Right atrium auricular region (tissue), 2 donors: ENCODE data around the gene CD209. TPM values are rescaled to one million over a fixed set of nuclear protein-coding genes. Genes with fewer than 3 reads are reported as not detected.

Experiments used
- DNase-seq: peaks from one replicate; pipeline ENCODE4 v3.0.0-alpha.2; 2019; ENCODE audit warnings: low spot score
- H3K27ac ChIP-seq, 2 donors: fragments of 200-600 bp; sonication (generic); 1 replicate in 1 of 2; 2 replicates in 1 of 2; pipeline ENCODE4 v1.5.1; 2016 to 2019
- H3K27me3 ChIP-seq, 2 donors: fragments of 200-600 bp; sonication (generic); one replicate each; pipeline versions ENCODE4 v1.5.1 to v1.6.0; 2017 to 2019
- H3K36me3 ChIP-seq: fragments of 200-600 bp; sonication (generic); one replicate; pipeline ENCODE4 v1.5.1; 2016
- H3K4me1 ChIP-seq, 2 donors: fragments of 200-600 bp; sonication (generic); one replicate each; pipeline versions ENCODE4 v1.5.1 to v1.6.0; 2017 to 2019
- H3K4me3 ChIP-seq, 2 donors: fragments of 200-600 bp; sonication (generic); 1 replicate in 1 of 2; 2 replicates in 1 of 2; pipeline ENCODE4 v1.5.1; 2017 to 2019; ENCODE audit warnings: mild to moderate bottlenecking in 1 of 2, moderate library complexity in 1 of 2
- H3K9me3 ChIP-seq, 2 donors: fragments of 200-600 bp; sonication (generic); one replicate each; pipeline ENCODE4 v1.5.1; 2019
- CTCF ChIP-seq, 2 donors: fragments of 200-600 bp; sonication (generic); IDR thresholded peaks; one replicate each; pipeline ENCODE4 v1.5.1; 2019; ENCODE audit warnings: antibody characterized with exemption in 2 of 2
- total RNA-seq, 2 donors: library from RNA; depleted of rRNA; stranded (reverse); fragments of >200 nt; gene quantifications; one replicate each; pipeline ENCODE4 v1.1.0, GENCODE V29; 2016

CD209 gene
- total RNA-seq, 2 donors from 2014 or later = 0.59 to 4.3 TPM

- H3K4me3 ChIP-seq = no peak overlapping the region
- H3K9me3 ChIP-seq = no peaks in the 10 kb centered on the region
- no peaks in the 10 kb centered on the region for H3K36me3 ChIP-seq
- DNase-seq = no peak
- no peak overlapping the region for H3K27ac ChIP-seq
- peaks cover 11 to 18% of the 10 kb centered on the region in 2 donors for H3K27me3 ChIP-seq
- TF ChIP-seq CTCF (IDR thresholded peaks at IDR 0.05) = no peak
- H3K4me1 ChIP-seq = peaks cover 0 to 10% of the 10 kb centered on the region in 2 donors
Observed at GRCh38 chr19:7784856-7785255, 37.5 kb upstream of the CD209 start.

GRCh38 chr19:7783991-7784423 lies 36.7 kb upstream of the CD209 start:
- Histone ChIP-seq H3K9me3 (no peaks in the 10 kb centered on the region), H3K4me3 (no peak overlapping the region), H3K36me3 (no peaks in the 10 kb centered on the region), H3K27ac (no peak overlapping the region), H3K27me3 (peaks cover 7 to 12% of the 10 kb centered on the region in 2 donors), H3K4me1 (peaks cover 0 to 4% of the 10 kb centered on the region in 2 donors)
- no peak for DNase-seq
- TF ChIP-seq CTCF (IDR thresholded peaks at IDR 0.05) = no peak

GRCh38 chr19:7781157-7781556 lies 33.8 kb upstream of the CD209 start:
- Histone ChIP-seq H3K4me1 (no peaks in the 10 kb centered on the region), H3K4me3 (no peak overlapping the region), H3K27me3 (no peaks in the 10 kb centered on the region), H3K36me3 (no peaks in the 10 kb centered on the region), H3K9me3 (no peaks in the 10 kb centered on the region), H3K27ac (no peak overlapping the region)
- DNase-seq = no peak
- TF ChIP-seq CTCF (IDR thresholded peaks at IDR 0.05) = no peak

GRCh38 chr19:7779631-7780486 lies 32.5 kb upstream of the CD209 start:
- no peak overlapping the region for H3K4me3 ChIP-seq
- no peaks in the 10 kb centered on the region for H3K36me3 ChIP-seq
- H3K9me3 ChIP-seq = no peaks in the 10 kb centered on the region
- no peak for TF ChIP-seq CTCF (IDR thresholded peaks at IDR 0.05)
- H3K27ac ChIP-seq = no peak overlapping the region
- no peak for DNase-seq
- no peaks in the 10 kb centered on the region for H3K27me3 ChIP-seq
- no peaks in the 10 kb centered on the region for H3K4me1 ChIP-seq

- H3K4me1 ChIP-seq = no peaks in the 10 kb centered on the region
- H3K36me3 ChIP-seq = no peaks in the 10 kb centered on the region
- no peak for TF ChIP-seq CTCF (IDR thresholded peaks at IDR 0.05)
- no peak overlapping the region for H3K27ac ChIP-seq
- H3K27me3 ChIP-seq = no peaks in the 10 kb centered on the region
- no peaks in the 10 kb centered on the region for H3K9me3 ChIP-seq
- no peak overlapping the region for H3K4me3 ChIP-seq
- no peak for DNase-seq
Observed at GRCh38 chr19:7778081-7778480, 30.7 kb upstream of the CD209 start.
